Neural cell (in vitro differentiated cells): ENCODE results near the gene CALY. TPM values are rescaled to one million over a fixed set of nuclear protein-coding genes. Genes with fewer than 3 reads are reported as not detected.
"Not testable (repeated sequence)": the region's sequence is repeated elsewhere in the genome, so short reads cannot be mapped to it uniquely, and the experiment has no call there.

Source experiments
- H2AFZ ChIP-seq: fragments of 200-600, 300-800 bp; sonication (generic), shearing (Covaris generic); 2 replicates; pipeline ENCODE4 v1.6.0; 2014; ENCODE audit warnings: low read depth, mild to moderate bottlenecking, antibody characterized with exemption, low read length, moderate library complexity
- H3F3A ChIP-seq: fragments of 200-600 bp; shearing (Covaris generic); 2 replicates; pipeline ENCODE4 v1.6.1; 2016; ENCODE audit warnings: mild to moderate bottlenecking, moderate library complexity, mixed read lengths, antibody characterized with exemption, low read length; ENCODE audit not compliant: insufficient read depth, poor library complexity, severe bottlenecking
- H3K27ac ChIP-seq: fragments of 200-600, 300-800 bp; sonication (generic), shearing (Covaris generic); 2 replicates; pipeline ENCODE4 v1.5.1; 2014; ENCODE audit warnings: mild to moderate bottlenecking, low read length, moderate library complexity
- H3K27me3 ChIP-seq: fragments of 300-800, 200-600 bp; sonication (generic), shearing (Covaris generic); 2 replicates; pipeline ENCODE4 v1.6.0; 2014; ENCODE audit warnings: mild to moderate bottlenecking, low read depth, low read length, moderate library complexity; ENCODE audit not compliant: insufficient read depth
- H3K36me3 ChIP-seq: fragments of 300-800, 200-600 bp; sonication (generic), shearing (Covaris generic); 2 replicates; pipeline ENCODE4 v1.5.1; 2014; ENCODE audit warnings: mild to moderate bottlenecking, antibody characterized with exemption, low read length, moderate library complexity; ENCODE audit not compliant: insufficient read depth
- H3K4me2 ChIP-seq: fragments of 300-800, 200-600 bp; sonication (generic), shearing (Covaris generic); 2 replicates; pipeline ENCODE4 v1.6.0; 2014; ENCODE audit warnings: mild to moderate bottlenecking, low read length
- H3K4me3 ChIP-seq: fragments of 300-800, 200-600 bp; sonication (generic), shearing (Covaris generic); 2 replicates; pipeline ENCODE4 v1.5.1; 2014; ENCODE audit warnings: mild to moderate bottlenecking, low read length, moderate library complexity
- H3K79me2 ChIP-seq: fragments of 200-600 bp; shearing (Covaris generic); replicated peaks from 2 replicates; pipeline ENCODE4 v1.6.0; 2014; ENCODE audit warnings: mild to moderate bottlenecking, low read length, moderate library complexity; ENCODE audit not compliant: insufficient read depth
- H3K9ac ChIP-seq: fragments of 300-800, 200-600 bp; sonication (generic), shearing (Covaris generic); 2 replicates; pipeline ENCODE4 v1.6.1; 2016; ENCODE audit warnings: mild to moderate bottlenecking, low read length, mixed read lengths
- H3K9me2 ChIP-seq: fragments of 200-600 bp; shearing (Covaris generic); 2 replicates; pipeline ENCODE4 v1.6.1; 2016; ENCODE audit warnings: mild to moderate bottlenecking, low read length, mixed read lengths; ENCODE audit not compliant: insufficient read depth
- H3K9me3 ChIP-seq: fragments of 200-600, 300-800 bp; sonication (generic), shearing (Covaris generic); 2 replicates; pipeline ENCODE4 v1.6.1; 2016; ENCODE audit warnings: mild to moderate bottlenecking, mixed run types, low read length, moderate library complexity, mixed read lengths
- H4K20me1 ChIP-seq: fragments of 200-600 bp; shearing (Covaris generic); 2 replicates; pipeline ENCODE4 v1.6.1; 2016; ENCODE audit warnings: mild to moderate bottlenecking, mixed run types; ENCODE audit not compliant: insufficient read depth
- CTCF ChIP-seq: fragments of 450-650 bp; IDR thresholded peaks from 2 replicates; pipeline ENCODE4 v1.5.1; 2014; ENCODE audit warnings: antibody characterized with exemption, mild to moderate bottlenecking, moderate library complexity; ENCODE audit not compliant: poor library complexity, severe bottlenecking
- EP300 ChIP-seq: fragments of 450-650 bp; conservative IDR thresholded peaks from 2 replicates; pipeline ENCODE4 v1.6.1; 2014; ENCODE audit warnings: antibody characterized with exemption, mild to moderate bottlenecking, moderate library complexity; ENCODE audit not compliant: poor library complexity, severe bottlenecking
- EZH2 ChIP-seq: fragments of 200-600, 300-800 bp; shearing (Covaris generic), sonication (generic); IDR thresholded peaks from 2 replicates; pipeline ENCODE4 v1.6.1; 2014; ENCODE audit warnings: antibody characterized with exemption, low read length, borderline replicate concordance, mild to moderate bottlenecking; ENCODE audit not compliant: insufficient read depth, poor library complexity, severe bottlenecking
- MXI1 ChIP-seq: fragments of 450-650 bp; conservative IDR thresholded peaks from 2 replicates; pipeline ENCODE4 v1.6.1; 2014; ENCODE audit warnings: antibody characterized with exemption, mild to moderate bottlenecking; ENCODE audit not compliant: poor library complexity, severe bottlenecking
- POLR2AphosphoS5 ChIP-seq: IDR thresholded peaks from 2 replicates; pipeline ENCODE4 v1.6.1; 2012
- RAD21 ChIP-seq: fragments of 450-650 bp; conservative IDR thresholded peaks from 2 replicates; pipeline ENCODE4 v1.6.1; 2014; ENCODE audit warnings: antibody characterized with exemption, mild to moderate bottlenecking, moderate library complexity
- SMC3 ChIP-seq: fragments of 450-650 bp; conservative IDR thresholded peaks from 2 replicates; pipeline ENCODE4 v1.6.1; 2014; ENCODE audit warnings: antibody characterized with exemption, mild to moderate bottlenecking, moderate library complexity; ENCODE audit not compliant: poor library complexity
- TAF1 ChIP-seq: IDR thresholded peaks from 2 replicates; pipeline ENCODE4 v1.6.1; 2012; ENCODE audit warnings: low read depth
- polyA plus RNA-seq: library from polyadenylated mRNA; depleted of rRNA; stranded (reverse); fragments of >200 nt; gene quantifications from 2 replicates; pipeline ENCODE4 v1.2.3, GENCODE V29; 2014
- TF ChIP-seq, protein P1 (sequence below): IDR thresholded peaks from 2 replicates; pipeline ENCODE4 v1.6.1; 2012; ENCODE audit warnings: borderline replicate concordance

The CALY gene
- polyA plus RNA-seq, 1 donor from 2014 or later, result 3.7 TPM

DNA sequence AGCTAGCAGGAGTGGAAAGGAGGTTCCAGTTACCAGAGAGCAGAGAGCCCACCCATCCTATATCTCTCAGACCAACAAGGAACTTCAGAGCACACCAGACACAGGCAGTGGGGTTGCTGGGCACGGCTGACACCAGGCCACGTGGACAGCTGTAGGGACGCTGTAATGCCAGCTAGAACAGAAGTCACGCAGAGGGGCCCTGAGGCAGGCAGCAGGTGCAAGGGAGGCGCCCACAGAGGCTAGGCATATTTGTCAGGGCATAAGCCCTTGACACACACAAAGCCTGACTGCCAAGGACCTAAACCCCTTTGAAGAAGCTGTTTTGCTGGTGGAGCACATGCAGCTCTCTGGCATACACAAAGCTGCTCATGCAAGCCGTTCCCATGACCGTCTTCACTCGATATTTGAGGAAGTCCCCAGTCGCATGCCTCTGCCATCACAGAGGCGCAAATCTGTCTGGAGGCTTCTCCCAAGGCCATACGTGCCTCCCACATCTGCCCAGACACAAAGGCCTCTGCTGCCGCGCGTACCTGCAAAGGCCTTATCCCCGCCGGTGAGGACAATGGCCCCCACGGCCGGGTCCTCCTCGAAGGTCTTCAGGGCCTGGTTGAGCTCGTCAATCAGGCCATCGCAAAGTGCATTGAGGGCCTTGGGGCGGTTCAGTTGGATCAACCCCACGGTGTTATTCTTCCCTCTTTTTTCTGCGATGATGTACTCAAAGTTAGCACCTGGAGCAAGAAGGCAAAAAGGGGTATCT is 33.5 kb upstream of the CALY start:
- no peaks in the 10 kb centered on the region for H4K20me1 ChIP-seq
- H3K4me3 ChIP-seq, result no peak overlapping the region
- no peak overlapping the region for H3K27ac ChIP-seq
- H3K79me2 ChIP-seq, result peaks cover 4% of the 10 kb centered on the region
- TF ChIP-seq POLR2AphosphoS5 (no peak), EZH2 (no peak), MXI1 (no peak), SMC3 (no peak), RAD21 (no peak), TAF1 (no peak), EP300 (no peak), CTCF (no peak)
- TF ChIP-seq, protein P1, sequence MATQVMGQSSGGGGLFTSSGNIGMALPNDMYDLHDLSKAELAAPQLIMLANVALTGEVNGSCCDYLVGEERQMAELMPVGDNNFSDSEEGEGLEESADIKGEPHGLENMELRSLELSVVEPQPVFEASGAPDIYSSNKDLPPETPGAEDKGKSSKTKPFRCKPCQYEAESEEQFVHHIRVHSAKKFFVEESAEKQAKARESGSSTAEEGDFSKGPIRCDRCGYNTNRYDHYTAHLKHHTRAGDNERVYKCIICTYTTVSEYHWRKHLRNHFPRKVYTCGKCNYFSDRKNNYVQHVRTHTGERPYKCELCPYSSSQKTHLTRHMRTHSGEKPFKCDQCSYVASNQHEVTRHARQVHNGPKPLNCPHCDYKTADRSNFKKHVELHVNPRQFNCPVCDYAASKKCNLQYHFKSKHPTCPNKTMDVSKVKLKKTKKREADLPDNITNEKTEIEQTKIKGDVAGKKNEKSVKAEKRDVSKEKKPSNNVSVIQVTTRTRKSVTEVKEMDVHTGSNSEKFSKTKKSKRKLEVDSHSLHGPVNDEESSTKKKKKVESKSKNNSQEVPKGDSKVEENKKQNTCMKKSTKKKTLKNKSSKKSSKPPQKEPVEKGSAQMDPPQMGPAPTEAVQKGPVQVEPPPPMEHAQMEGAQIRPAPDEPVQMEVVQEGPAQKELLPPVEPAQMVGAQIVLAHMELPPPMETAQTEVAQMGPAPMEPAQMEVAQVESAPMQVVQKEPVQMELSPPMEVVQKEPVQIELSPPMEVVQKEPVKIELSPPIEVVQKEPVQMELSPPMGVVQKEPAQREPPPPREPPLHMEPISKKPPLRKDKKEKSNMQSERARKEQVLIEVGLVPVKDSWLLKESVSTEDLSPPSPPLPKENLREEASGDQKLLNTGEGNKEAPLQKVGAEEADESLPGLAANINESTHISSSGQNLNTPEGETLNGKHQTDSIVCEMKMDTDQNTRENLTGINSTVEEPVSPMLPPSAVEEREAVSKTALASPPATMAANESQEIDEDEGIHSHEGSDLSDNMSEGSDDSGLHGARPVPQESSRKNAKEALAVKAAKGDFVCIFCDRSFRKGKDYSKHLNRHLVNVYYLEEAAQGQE, result no peak
- no peaks in the 10 kb centered on the region for H3K9me2 ChIP-seq
- no peak overlapping the region for H3K4me2 ChIP-seq
- H3K9me3 ChIP-seq, result no peaks in the 10 kb centered on the region
- H3F3A ChIP-seq, result no peaks in the 10 kb centered on the region
- H3K9ac ChIP-seq, result no peak overlapping the region
- no peaks in the 10 kb centered on the region for H3K36me3 ChIP-seq
- H2AFZ ChIP-seq, result no peak overlapping the region
- no peaks in the 10 kb centered on the region for H3K27me3 ChIP-seq

DNA sequence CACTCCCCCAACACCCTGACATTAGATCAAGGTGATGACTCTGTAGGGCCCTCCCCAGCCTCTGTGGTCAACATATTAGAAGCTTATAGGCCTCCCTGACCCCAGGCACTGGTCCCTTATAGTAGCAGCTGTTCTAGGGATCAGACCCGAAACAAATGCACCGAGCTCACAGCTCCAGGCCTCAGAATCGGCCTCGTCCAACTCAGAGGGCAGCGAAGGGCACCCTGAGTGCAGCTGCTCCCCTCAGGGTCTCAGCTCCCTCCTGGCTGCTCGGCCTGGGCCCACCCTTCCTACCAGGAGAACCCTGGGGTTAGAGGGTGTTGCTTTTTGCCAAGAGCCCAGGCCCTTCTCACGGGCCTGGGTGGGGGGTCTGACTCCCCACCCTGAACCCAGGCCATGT is 31.5 kb upstream of the CALY start:
- H3K79me2 ChIP-seq, result peaks cover 4% of the 10 kb centered on the region
- no peaks in the 10 kb centered on the region for H3K36me3 ChIP-seq
- no peak overlapping the region for H3K4me3 ChIP-seq
- H3F3A ChIP-seq, result no peaks in the 10 kb centered on the region
- H3K9me2 ChIP-seq, result no peaks in the 10 kb centered on the region
- no peak overlapping the region for H3K9ac ChIP-seq
- TF ChIP-seq EP300 (no peak), EZH2 (no peak), POLR2AphosphoS5 (no peak), CTCF (no peak), MXI1 (no peak), SMC3 (no peak), TAF1 (no peak), RAD21 (no peak)
- TF ChIP-seq, protein P1, result no peak
- no peak overlapping the region for H3K27ac ChIP-seq
- H3K4me2 ChIP-seq, result no peak overlapping the region
- H4K20me1 ChIP-seq, result no peaks in the 10 kb centered on the region
- H3K27me3 ChIP-seq, result no peaks in the 10 kb centered on the region
- H3K9me3 ChIP-seq, result no peaks in the 10 kb centered on the region
- no peak overlapping the region for H2AFZ ChIP-seq

GRCh38 chr10:133367461-133367860 is 30.8 kb upstream of the CALY start:
- H3K27ac ChIP-seq, H3K9ac ChIP-seq, H2AFZ ChIP-seq, H3K4me2 ChIP-seq, H3F3A ChIP-seq, H3K36me3 ChIP-seq, H4K20me1 ChIP-seq, H3K4me3 ChIP-seq, H3K79me2 ChIP-seq, H3K9me2 ChIP-seq, H3K9me3 ChIP-seq, H3K27me3 ChIP-seq: not testable (repeated sequence)
